ENCODE results near the gene EXOC2. TPM values are rescaled to one million over a fixed set of nuclear protein-coding genes. Genes with fewer than 3 reads are reported as not detected.

The EXOC2 gene
- total RNA-seq, 4 donors from 2014 or later: 17.8 to 24.8 (median 21.4) TPM

DNA sequence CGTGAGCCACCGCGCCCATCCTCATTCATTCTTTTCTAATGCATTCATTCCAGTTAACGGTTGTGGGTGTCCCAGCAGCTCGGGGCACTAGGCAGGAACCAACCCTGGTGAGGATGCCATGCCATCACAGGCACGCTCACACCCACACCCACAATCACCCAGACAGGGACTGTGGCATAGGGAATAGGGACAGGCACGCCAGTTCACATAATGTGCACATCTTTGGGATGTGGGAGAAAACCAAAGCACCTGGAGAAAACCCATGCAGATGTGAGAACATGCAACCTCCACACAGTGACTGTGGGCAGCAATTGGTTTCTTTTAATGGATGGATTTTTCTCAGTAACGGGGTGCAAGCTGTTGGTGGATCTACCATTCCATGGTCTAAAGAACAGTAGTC, 237.1 kb downstream of the EXOC2 start:
- WGBS, 2 donors: 91 to 94% methylated on average over 5 to 7 of the region's 8 CpGs
- H3K4me3 ChIP-seq: no peak overlapping the region
- H3K27me3 ChIP-seq: peaks cover 0 to 6% (median 0%) of the 10 kb centered on the region in 4 donors
- H3K36me3 ChIP-seq: no peaks in the 10 kb centered on the region
- no peak for DNase-seq
- TF ChIP-seq, protein P1, sequence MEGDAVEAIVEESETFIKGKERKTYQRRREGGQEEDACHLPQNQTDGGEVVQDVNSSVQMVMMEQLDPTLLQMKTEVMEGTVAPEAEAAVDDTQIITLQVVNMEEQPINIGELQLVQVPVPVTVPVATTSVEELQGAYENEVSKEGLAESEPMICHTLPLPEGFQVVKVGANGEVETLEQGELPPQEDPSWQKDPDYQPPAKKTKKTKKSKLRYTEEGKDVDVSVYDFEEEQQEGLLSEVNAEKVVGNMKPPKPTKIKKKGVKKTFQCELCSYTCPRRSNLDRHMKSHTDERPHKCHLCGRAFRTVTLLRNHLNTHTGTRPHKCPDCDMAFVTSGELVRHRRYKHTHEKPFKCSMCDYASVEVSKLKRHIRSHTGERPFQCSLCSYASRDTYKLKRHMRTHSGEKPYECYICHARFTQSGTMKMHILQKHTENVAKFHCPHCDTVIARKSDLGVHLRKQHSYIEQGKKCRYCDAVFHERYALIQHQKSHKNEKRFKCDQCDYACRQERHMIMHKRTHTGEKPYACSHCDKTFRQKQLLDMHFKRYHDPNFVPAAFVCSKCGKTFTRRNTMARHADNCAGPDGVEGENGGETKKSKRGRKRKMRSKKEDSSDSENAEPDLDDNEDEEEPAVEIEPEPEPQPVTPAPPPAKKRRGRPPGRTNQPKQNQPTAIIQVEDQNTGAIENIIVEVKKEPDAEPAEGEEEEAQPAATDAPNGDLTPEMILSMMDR (IDR thresholded peaks at IDR 0.05): no peak
- TF ChIP-seq POLR2A (IDR thresholded peaks at IDR 0.05): no peak
- intact Hi-C loops (cut with DNase I): no loop called here
- peaks cover 0 to 7% (median 0%) of the 10 kb centered on the region in 3 donors for H3K4me1 ChIP-seq
- H3K27ac ChIP-seq: no peak overlapping the region
- H3K9me3 ChIP-seq: no peaks in the 10 kb centered on the region

DNA sequence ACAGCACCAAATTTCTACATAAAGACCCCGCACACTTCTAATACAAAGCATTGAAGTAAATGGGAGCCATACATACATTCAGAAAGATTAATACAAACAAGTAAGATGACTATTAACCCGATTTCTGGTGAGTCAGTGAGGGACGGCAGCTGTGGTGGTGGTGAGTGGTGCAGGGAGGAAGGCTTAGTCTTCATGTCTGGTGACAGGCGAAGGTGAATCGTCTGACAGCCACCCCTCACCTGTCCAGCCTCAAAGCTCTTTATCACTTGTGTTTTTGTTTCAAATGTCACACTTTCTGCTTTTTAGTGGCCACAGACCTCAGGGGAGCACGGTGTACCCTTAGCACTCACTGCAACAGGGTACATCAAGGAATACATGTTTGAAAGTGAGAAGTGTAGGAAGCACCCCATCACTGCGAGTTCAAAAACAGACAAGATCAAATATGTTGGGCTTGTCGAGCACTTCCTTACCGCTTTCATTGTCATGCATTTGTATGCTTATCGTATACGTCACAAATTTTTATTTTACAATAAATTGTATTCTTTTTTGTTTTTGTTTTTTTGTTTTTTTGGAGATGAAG, 237.8 kb downstream of the EXOC2 start:
- TF ChIP-seq, protein P1 (IDR thresholded peaks at IDR 0.05): no peak
- no peak for TF ChIP-seq POLR2A (IDR thresholded peaks at IDR 0.05)
- no peak for DNase-seq
- WGBS, 2 donors: 74 to 78% methylated on average over 11 of the region's 11 CpGs
- Histone ChIP-seq H3K36me3 (no peaks in the 10 kb centered on the region), H3K27ac (no peak overlapping the region), H3K4me1 (peaks cover 0 to 7% (median 0%) of the 10 kb centered on the region in 3 donors), H3K27me3 (peaks cover 0 to 6% (median 0%) of the 10 kb centered on the region in 4 donors), H3K4me3 (no peak overlapping the region), H3K9me3 (no peaks in the 10 kb centered on the region)
- intact Hi-C loops (cut with DNase I): no loop called here

DNA sequence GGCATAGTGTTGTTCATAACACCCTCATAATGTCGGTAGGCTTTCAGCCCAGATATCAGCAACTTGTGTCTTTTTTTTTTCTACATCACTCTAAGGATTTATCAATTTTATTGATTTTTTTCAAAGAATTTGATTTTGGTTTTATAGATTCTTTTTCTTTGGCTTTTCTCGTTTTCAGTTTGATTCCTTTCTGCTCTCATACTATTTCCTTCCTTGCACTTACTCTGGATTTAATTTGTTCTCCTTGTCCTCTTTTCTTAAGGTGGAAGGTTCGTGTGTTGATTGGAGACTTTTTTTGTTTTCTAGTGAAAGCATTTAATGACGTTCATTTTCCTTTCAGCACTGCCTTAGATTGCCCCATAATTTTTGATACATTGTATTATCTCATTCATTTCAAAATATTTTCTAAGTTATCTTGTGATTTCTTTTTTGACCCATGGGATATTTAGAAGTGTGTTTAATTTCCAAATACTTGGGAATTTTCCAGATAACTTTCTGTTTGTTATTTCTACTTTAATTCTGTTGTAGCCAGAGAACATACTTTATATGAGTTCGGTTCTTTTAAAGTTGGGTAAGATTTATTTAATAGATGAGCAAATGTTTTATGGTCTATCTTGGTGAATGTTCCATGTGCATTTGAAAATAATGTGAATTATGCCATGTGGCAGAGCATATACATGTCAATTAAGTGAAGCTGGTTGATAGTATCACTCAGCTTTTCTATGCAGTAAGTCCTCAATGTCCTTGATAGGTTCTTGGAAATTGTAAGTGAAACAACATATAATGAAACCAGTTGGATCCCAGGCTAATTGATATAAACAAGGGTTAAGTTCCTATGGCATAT, 238.6 kb downstream of the EXOC2 start:
- 41 to 51% methylated on average over 5 of the region's 5 CpGs for WGBS, 2 donors
- no peak for DNase-seq
- Histone ChIP-seq H3K36me3 (no peaks in the 10 kb centered on the region), H3K9me3 (no peaks in the 10 kb centered on the region), H3K27me3 (peaks cover 0 to 6% (median 0%) of the 10 kb centered on the region in 4 donors), H3K4me3 (no peak overlapping the region), H3K4me1 (peaks cover 0 to 7% (median 0%) of the 10 kb centered on the region in 3 donors), H3K27ac (no peak overlapping the region)
- TF ChIP-seq, protein P1 (IDR thresholded peaks at IDR 0.05): no peak
- no peak for TF ChIP-seq POLR2A (IDR thresholded peaks at IDR 0.05)
- intact Hi-C loops (cut with DNase I): no loop called here

DNA sequence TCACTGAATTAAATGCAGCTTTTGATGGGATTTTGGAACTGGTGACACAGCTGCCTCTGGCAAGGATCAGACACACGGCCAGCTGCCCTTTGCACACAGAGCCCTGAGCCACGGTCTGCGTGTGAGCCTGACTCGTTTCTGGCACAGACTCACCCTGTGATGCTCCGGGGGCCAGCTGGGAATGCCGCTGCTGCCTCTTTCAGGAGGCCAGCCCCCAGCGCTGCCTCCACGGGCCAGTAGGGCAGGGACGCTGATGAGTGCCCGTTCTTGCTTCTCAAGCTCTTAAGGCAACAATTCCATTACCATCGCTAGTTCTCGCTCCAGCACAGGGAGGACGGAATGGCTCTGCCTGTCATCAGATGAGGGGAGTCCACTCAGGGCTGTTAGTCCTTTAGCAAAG, 239.8 kb downstream of the EXOC2 start:
- peak overlapping the region in 2 of 4 donors; percentile 30 to 46 for H3K27ac ChIP-seq

More for the DNA sequence above, 239.8 kb downstream of the EXOC2 start:
- no peak for DNase-seq
- H3K4me3 ChIP-seq: no peak overlapping the region
- H3K9me3 ChIP-seq: no peaks in the 10 kb centered on the region
- 56 to 76% methylated on average over 3 to 7 of the region's 13 CpGs for WGBS, 2 donors
- intact Hi-C loops (cut with DNase I): no loop called here
- H3K4me1 ChIP-seq: peaks cover 0 to 7% (median 0%) of the 10 kb centered on the region in 3 donors
- no peaks in the 10 kb centered on the region for H3K36me3 ChIP-seq
- TF ChIP-seq, protein P1 (IDR thresholded peaks at IDR 0.05): no peak
- TF ChIP-seq POLR2A (IDR thresholded peaks at IDR 0.05): no peak
- peaks cover 0 to 6% (median 0%) of the 10 kb centered on the region in 4 donors for H3K27me3 ChIP-seq
